HEK293 (cell line): ENCODE measurements around the gene PITHD1.

Source experiments
- ELK4 ChIP-seq: IDR thresholded peaks from 2 replicates; pipeline ENCODE4 v1.6.1; 2011; ENCODE audit warnings: mild to moderate bottlenecking, low read depth, low read length, borderline replicate concordance
- GLIS2 ChIP-seq: fragments of 450-650 bp; formaldehyde crosslinking; IDR thresholded peaks from 2 replicates; pipeline ENCODE4 v1.5.1; 2016; ENCODE audit warnings: missing biosample characterization, missing genetic modification characterization
- HIC1 ChIP-seq: fragments of 450-650 bp; formaldehyde crosslinking; IDR thresholded peaks from 2 replicates; pipeline ENCODE4 v1.5.1; 2016; ENCODE audit warnings: missing biosample characterization, missing genetic modification characterization
- HOXC10 ChIP-seq: sonication (generic); formaldehyde crosslinking; IDR thresholded peaks from 2 replicates; pipeline ENCODE4 v1.8.1; 2023; ENCODE audit warnings: mild to moderate bottlenecking, missing genetic modification reagents
- PATZ1 ChIP-seq: fragments of 450-650 bp; formaldehyde crosslinking; IDR thresholded peaks from 2 replicates; pipeline ENCODE4 v1.5.1; 2016; ENCODE audit warnings: missing biosample characterization, missing genetic modification characterization
- PBX3 ChIP-seq: sonication (generic); formaldehyde crosslinking; IDR thresholded peaks from 2 replicates; pipeline ENCODE4 v1.8.1; 2022; ENCODE audit warnings: mild to moderate bottlenecking, moderate library complexity, missing genetic modification reagents
- PRDM1 ChIP-seq: fragments of 450-650 bp; formaldehyde crosslinking; IDR thresholded peaks from 2 replicates; pipeline ENCODE4; 2016; ENCODE audit warnings: missing biosample characterization, missing genetic modification characterization
- PRDM10 ChIP-seq: fragments of 450-650 bp; formaldehyde crosslinking; IDR thresholded peaks from 2 replicates; pipeline ENCODE4 v1.5.1; 2016; ENCODE audit warnings: missing biosample characterization, missing genetic modification characterization
- SP3 ChIP-seq: fragments of 450-650 bp; formaldehyde crosslinking; IDR thresholded peaks from 2 replicates; pipeline ENCODE4 v1.5.1; 2016; ENCODE audit warnings: missing biosample characterization, missing genetic modification characterization
- SP7 ChIP-seq: fragments of 450-650 bp; formaldehyde crosslinking; IDR thresholded peaks from 2 replicates; pipeline ENCODE4 v1.5.1; 2016; ENCODE audit warnings: missing biosample characterization, missing genetic modification characterization
- TSHZ1 ChIP-seq: fragments of 450-650 bp; formaldehyde crosslinking; IDR thresholded peaks from 2 replicates; pipeline ENCODE4 v1.5.1; 2016; ENCODE audit warnings: missing biosample characterization, missing genetic modification characterization, borderline replicate concordance
- ZBTB10 ChIP-seq: fragments of 450-650 bp; formaldehyde crosslinking; IDR thresholded peaks from 2 replicates; pipeline ENCODE4 v1.5.1; 2016; ENCODE audit warnings: missing biosample characterization, missing genetic modification characterization
- ZNF335 ChIP-seq: fragments of 450-650 bp; formaldehyde crosslinking; conservative IDR thresholded peaks from 2 replicates; pipeline ENCODE4 v1.5.1; 2016; ENCODE audit warnings: missing biosample characterization, missing genetic modification characterization
- ZNF501 ChIP-seq: fragments of 450-650 bp; formaldehyde crosslinking; IDR thresholded peaks from 2 replicates; pipeline ENCODE4 v1.5.1; 2016; ENCODE audit warnings: missing biosample characterization, missing genetic modification characterization
- ZNF600 ChIP-seq: fragments of 450-650 bp; formaldehyde crosslinking; IDR thresholded peaks from 2 replicates; pipeline ENCODE4 v1.5.1; 2016; ENCODE audit warnings: missing biosample characterization, missing genetic modification characterization
- ZNF626 ChIP-seq: fragments of 450-650 bp; sonication (Bioruptor Pico); formaldehyde crosslinking; IDR thresholded peaks from 2 replicates; pipeline ENCODE4 v1.5.1; 2018; ENCODE audit warnings: missing biosample characterization, missing genetic modification characterization, inconsistent platforms

The PITHD1 gene

GRCh38 chr1:23791516-23792047 is 13.4 kb downstream of the PITHD1 start (continued):
- 0 out of 2 replicates have a peak, but pooled peaks have one; percentile 28 for TF ChIP-seq SP3 (tag by site-specific recombination)
- TF ChIP-seq SP7 (tag by site-specific recombination) = 0 out of 2 replicates have a peak, but pooled peaks have one; percentile 10
- TF ChIP-seq PBX3 (CRISPR knock-in tag) = no peak
- 0 out of 2 replicates have a peak, but pooled peaks have one; percentile 49 for TF ChIP-seq ZNF501
- peak; percentile 88 for TF ChIP-seq ZBTB10
- no peak for TF ChIP-seq HOXC10 (CRISPR knock-in tag)
- TF ChIP-seq PATZ1 (tag by site-specific recombination) = peak; percentile 58
- no peak for TF ChIP-seq ZNF626 (tag by site-specific recombination)
- no peak for TF ChIP-seq PRDM1
- TF ChIP-seq ZNF335 = peak; percentile 49; the same call in 1 of the 2 replicates
- peak; percentile 31 for TF ChIP-seq GLIS2 (tag by site-specific recombination)
- TF ChIP-seq PRDM10 (tag by site-specific recombination) = peak; percentile 91
- no peak for TF ChIP-seq TSHZ1 (tag by site-specific recombination)
- no peak for TF ChIP-seq ELK4
- TF ChIP-seq HIC1 (tag by site-specific recombination) = 0 out of 2 replicates have a peak, but pooled peaks have one; percentile 14
- peak; percentile 77 for TF ChIP-seq ZNF600 (tag by site-specific recombination)
- TF ChIP-seq, all 188 proteins: peak for 14
